SK-N-SH treated with all-trans-retinoic acid at 6 μM for 48 hours (cell line): ENCODE results near the gene PCDH10.

Experiments
- ATAC-seq: fragments of 200-7000 bp; cut with Tn5 transposase; 3 replicates; pipeline ENCODE4 v1.9.1; 2020; ENCODE audit warnings: mild to moderate bottlenecking, moderate library complexity
- BACH2 ChIP-seq: fragments of 250-450 bp; sonication (Bioruptor Pico); IDR thresholded peaks from 2 replicates; pipeline ENCODE4 v1.9.0; 2021; ENCODE audit warnings: mild to moderate bottlenecking, borderline replicate concordance
- CREB5 ChIP-seq: fragments of 250-450 bp; sonication (Bioruptor Pico); IDR thresholded peaks from 2 replicates; pipeline ENCODE4 v1.5.1; 2020; ENCODE audit warnings: low read depth, mild to moderate bottlenecking, moderate library complexity
- CSDC2 ChIP-seq: fragments of 250-450 bp; sonication (Bioruptor Pico); IDR thresholded peaks from 2 replicates; pipeline ENCODE4 v1.5.0; 2020; ENCODE audit warnings: mild to moderate bottlenecking, moderate library complexity
- ESRRG ChIP-seq: fragments of 250-450 bp; sonication (Bioruptor Pico); IDR thresholded peaks from 2 replicates; pipeline ENCODE4 v1.6.1; 2021; ENCODE audit warnings: mild to moderate bottlenecking
- GLIS3 ChIP-seq: fragments of 250-450 bp; sonication (Bioruptor Pico); IDR thresholded peaks from 2 replicates; pipeline ENCODE4 v1.5.0; 2020; ENCODE audit warnings: mild to moderate bottlenecking, moderate library complexity
- ISL1 ChIP-seq: fragments of 250-450 bp; sonication (Bioruptor Pico); IDR thresholded peaks from 2 replicates; pipeline ENCODE4 v2.1.2; 2022; ENCODE audit warnings: mild to moderate bottlenecking, moderate library complexity
- OSR1 ChIP-seq: fragments of 250-450 bp; sonication (Bioruptor Pico); IDR thresholded peaks from 2 replicates; pipeline ENCODE4 v1.8.0; 2022; ENCODE audit warnings: moderate library complexity, mild to moderate bottlenecking, inconsistent platforms
- POU6F1 ChIP-seq: fragments of 250-450 bp; sonication (Bioruptor Pico); IDR thresholded peaks from 2 replicates; pipeline ENCODE4 v1.8.0; 2021; ENCODE audit warnings: low read depth, mild to moderate bottlenecking, moderate library complexity, borderline replicate concordance
- PPARA ChIP-seq: fragments of 250-450 bp; sonication (Bioruptor Pico); IDR thresholded peaks from 2 replicates; pipeline ENCODE4 v1.5.0; 2020; ENCODE audit warnings: mild to moderate bottlenecking, borderline replicate concordance
- RARB ChIP-seq: fragments of 250-450 bp; sonication (Bioruptor Pico); IDR thresholded peaks from 2 replicates; pipeline ENCODE4 v1.8.0; 2021; ENCODE audit warnings: mild to moderate bottlenecking, moderate library complexity
- SNAI2 ChIP-seq: fragments of 250-450 bp; sonication (Bioruptor Pico); IDR thresholded peaks from 2 replicates; pipeline ENCODE4 v1.5.0; 2020; ENCODE audit warnings: mild to moderate bottlenecking, moderate library complexity
- TCF4 ChIP-seq: fragments of 250-450 bp; sonication (Bioruptor Pico); IDR thresholded peaks from 2 replicates; pipeline ENCODE4 v1.8.0; 2021; ENCODE audit warnings: mild to moderate bottlenecking, moderate library complexity, borderline replicate concordance
- TOX ChIP-seq: fragments of 250-450 bp; sonication (Bioruptor Pico); IDR thresholded peaks from 2 replicates; pipeline ENCODE4 v1.8.0; 2021; ENCODE audit warnings: mild to moderate bottlenecking, moderate library complexity, borderline replicate concordance
- ZC3H10 ChIP-seq: fragments of 250-450 bp; sonication (Bioruptor Pico); IDR thresholded peaks from 2 replicates; pipeline ENCODE4 v1.5.1; 2021; ENCODE audit warnings: mild to moderate bottlenecking, moderate library complexity
- ZFP3 ChIP-seq: fragments of 250-450 bp; sonication (Bioruptor Pico); IDR thresholded peaks from 2 replicates; pipeline ENCODE4 v1.5.0; 2020; ENCODE audit warnings: mild to moderate bottlenecking, moderate library complexity
- ZNF565 ChIP-seq: fragments of 450-650 bp; formaldehyde crosslinking; conservative IDR thresholded peaks from 2 replicates; pipeline ENCODE4 v1.5.0; 2020; ENCODE audit warnings: low read depth, mild to moderate bottlenecking, moderate library complexity
- ZNF70 ChIP-seq: fragments of 450-650 bp; formaldehyde crosslinking; IDR thresholded peaks from 2 replicates; pipeline ENCODE4 v1.5.0; 2020; ENCODE audit warnings: mild to moderate bottlenecking, moderate library complexity
- ZNF8 ChIP-seq: fragments of 450-650 bp; formaldehyde crosslinking; IDR thresholded peaks from 2 replicates; pipeline ENCODE4 v1.5.0; 2020; ENCODE audit warnings: mild to moderate bottlenecking, moderate library complexity
- TF ChIP-seq, protein P1 (sequence below): fragments of 250-450 bp; sonication (Bioruptor Pico); IDR thresholded peaks from 2 replicates; pipeline ENCODE4 v1.8.0; 2020; ENCODE audit warnings: mild to moderate bottlenecking, moderate library complexity, borderline replicate concordance
- TF ChIP-seq, protein P2 (sequence below): fragments of 250-450 bp; sonication (Bioruptor Pico); IDR thresholded peaks from 2 replicates; pipeline ENCODE4 v1.5.0; 2020; ENCODE audit warnings: mild to moderate bottlenecking, moderate library complexity
- TF ChIP-seq, protein P3 (sequence below): fragments of 250-450 bp; sonication (Bioruptor Pico); IDR thresholded peaks from 2 replicates; pipeline ENCODE4 v1.5.1; 2021; ENCODE audit warnings: mild to moderate bottlenecking, moderate library complexity

Gene PCDH10

GRCh38 chr4:133112641-133113040 lies 36.5 kb upstream of the PCDH10 start:
- TF ChIP-seq TOX (no peak), TCF4 (no peak), ZC3H10 (CRISPR knock-in tag) (no peak), CSDC2 (CRISPR knock-in tag) (no peak), ZNF565 (CRISPR knock-in tag) (no peak), ISL1 (no peak), ZNF70 (CRISPR knock-in tag) (no peak), ZFP3 (CRISPR knock-in tag) (no peak), GLIS3 (CRISPR knock-in tag) (no peak), ZNF8 (no peak), RARB (no peak), POU6F1 (CRISPR knock-in tag) (no peak), OSR1 (CRISPR knock-in tag) (no peak)
- TF ChIP-seq, protein P1, sequence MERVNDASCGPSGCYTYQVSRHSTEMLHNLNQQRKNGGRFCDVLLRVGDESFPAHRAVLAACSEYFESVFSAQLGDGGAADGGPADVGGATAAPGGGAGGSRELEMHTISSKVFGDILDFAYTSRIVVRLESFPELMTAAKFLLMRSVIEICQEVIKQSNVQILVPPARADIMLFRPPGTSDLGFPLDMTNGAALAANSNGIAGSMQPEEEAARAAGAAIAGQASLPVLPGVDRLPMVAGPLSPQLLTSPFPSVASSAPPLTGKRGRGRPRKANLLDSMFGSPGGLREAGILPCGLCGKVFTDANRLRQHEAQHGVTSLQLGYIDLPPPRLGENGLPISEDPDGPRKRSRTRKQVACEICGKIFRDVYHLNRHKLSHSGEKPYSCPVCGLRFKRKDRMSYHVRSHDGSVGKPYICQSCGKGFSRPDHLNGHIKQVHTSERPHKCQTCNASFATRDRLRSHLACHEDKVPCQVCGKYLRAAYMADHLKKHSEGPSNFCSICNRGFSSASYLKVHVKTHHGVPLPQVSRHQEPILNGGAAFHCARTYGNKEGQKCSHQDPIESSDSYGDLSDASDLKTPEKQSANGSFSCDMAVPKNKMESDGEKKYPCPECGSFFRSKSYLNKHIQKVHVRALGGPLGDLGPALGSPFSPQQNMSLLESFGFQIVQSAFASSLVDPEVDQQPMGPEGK (CRISPR knock-in tag), result no peak
- TF ChIP-seq, protein P2, sequence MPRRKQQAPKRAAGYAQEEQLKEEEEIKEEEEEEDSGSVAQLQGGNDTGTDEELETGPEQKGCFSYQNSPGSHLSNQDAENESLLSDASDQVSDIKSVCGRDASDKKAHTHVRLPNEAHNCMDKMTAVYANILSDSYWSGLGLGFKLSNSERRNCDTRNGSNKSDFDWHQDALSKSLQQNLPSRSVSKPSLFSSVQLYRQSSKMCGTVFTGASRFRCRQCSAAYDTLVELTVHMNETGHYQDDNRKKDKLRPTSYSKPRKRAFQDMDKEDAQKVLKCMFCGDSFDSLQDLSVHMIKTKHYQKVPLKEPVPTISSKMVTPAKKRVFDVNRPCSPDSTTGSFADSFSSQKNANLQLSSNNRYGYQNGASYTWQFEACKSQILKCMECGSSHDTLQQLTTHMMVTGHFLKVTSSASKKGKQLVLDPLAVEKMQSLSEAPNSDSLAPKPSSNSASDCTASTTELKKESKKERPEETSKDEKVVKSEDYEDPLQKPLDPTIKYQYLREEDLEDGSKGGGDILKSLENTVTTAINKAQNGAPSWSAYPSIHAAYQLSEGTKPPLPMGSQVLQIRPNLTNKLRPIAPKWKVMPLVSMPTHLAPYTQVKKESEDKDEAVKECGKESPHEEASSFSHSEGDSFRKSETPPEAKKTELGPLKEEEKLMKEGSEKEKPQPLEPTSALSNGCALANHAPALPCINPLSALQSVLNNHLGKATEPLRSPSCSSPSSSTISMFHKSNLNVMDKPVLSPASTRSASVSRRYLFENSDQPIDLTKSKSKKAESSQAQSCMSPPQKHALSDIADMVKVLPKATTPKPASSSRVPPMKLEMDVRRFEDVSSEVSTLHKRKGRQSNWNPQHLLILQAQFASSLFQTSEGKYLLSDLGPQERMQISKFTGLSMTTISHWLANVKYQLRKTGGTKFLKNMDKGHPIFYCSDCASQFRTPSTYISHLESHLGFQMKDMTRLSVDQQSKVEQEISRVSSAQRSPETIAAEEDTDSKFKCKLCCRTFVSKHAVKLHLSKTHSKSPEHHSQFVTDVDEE (CRISPR knock-in tag), result no peak
- no peak for ATAC-seq

- TF ChIP-seq CREB5 (CRISPR knock-in tag) (no peak), POU6F1 (CRISPR knock-in tag) (no peak), ZNF8 (no peak), ESRRG (CRISPR knock-in tag) (no peak), GLIS3 (CRISPR knock-in tag) (no peak), TOX (no peak), CSDC2 (CRISPR knock-in tag) (no peak), BACH2 (CRISPR knock-in tag) (no peak), ISL1 (no peak), ZNF565 (CRISPR knock-in tag) (no peak), PPARA (CRISPR knock-in tag) (no peak)
- TF ChIP-seq, protein P3, sequence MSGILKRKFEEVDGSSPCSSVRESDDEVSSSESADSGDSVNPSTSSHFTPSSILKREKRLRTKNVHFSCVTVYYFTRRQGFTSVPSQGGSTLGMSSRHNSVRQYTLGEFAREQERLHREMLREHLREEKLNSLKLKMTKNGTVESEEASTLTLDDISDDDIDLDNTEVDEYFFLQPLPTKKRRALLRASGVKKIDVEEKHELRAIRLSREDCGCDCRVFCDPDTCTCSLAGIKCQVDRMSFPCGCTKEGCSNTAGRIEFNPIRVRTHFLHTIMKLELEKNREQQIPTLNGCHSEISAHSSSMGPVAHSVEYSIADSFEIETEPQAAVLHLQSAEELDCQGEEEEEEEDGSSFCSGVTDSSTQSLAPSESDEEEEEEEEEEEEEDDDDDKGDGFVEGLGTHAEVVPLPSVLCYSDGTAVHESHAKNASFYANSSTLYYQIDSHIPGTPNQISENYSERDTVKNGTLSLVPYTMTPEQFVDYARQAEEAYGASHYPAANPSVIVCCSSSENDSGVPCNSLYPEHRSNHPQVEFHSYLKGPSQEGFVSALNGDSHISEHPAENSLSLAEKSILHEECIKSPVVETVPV (CRISPR knock-in tag), result no peak
- ATAC-seq, result no peak
These were observed 24.3 kb upstream of the PCDH10 start for GRCh38 chr4:133124746-133125145.

- no peak for ATAC-seq
- TF ChIP-seq RARB (no peak), POU6F1 (CRISPR knock-in tag) (no peak), ZNF70 (CRISPR knock-in tag) (no peak), ZC3H10 (CRISPR knock-in tag) (no peak), OSR1 (CRISPR knock-in tag) (no peak), ESRRG (CRISPR knock-in tag) (no peak), SNAI2 (CRISPR knock-in tag) (no peak)
- TF ChIP-seq, protein P3 (CRISPR knock-in tag), result no peak
These were observed 21.6 kb upstream of the PCDH10 start for GRCh38 chr4:133127500-133127899.
